Activated T-cell treated with anti-CD3 and anti-CD28 coated beads, Interleukin-2, amount 50 U/mL, for 4 hours (primary cell): ENCODE measurements around the gene JAM2. TPM values are rescaled to one million over a fixed set of nuclear protein-coding genes. Genes with fewer than 3 reads are reported as not detected.
A peak's percentile ranks its signal among the peaks of the same experiment; 100 is the strongest.
"Not testable (repeated sequence)": the region's sequence is repeated elsewhere in the genome, so short reads cannot be mapped to it uniquely, and the experiment has no call there.

Source experiments
- ATAC-seq, 2 donors: fragments of 200-7000 bp; cut with Tn5 transposase; one replicate each; pipeline ENCODE4 v1.10.0; 2021
- DNase-seq: peaks from one replicate; pipeline ENCODE4 v3.0.0-alpha.2; 2020
- H3K27me3 Mint-ChIP-seq: one replicate; pipeline ENCODE4 v1.8.0; 2021; ENCODE audit warnings: low read depth, mixed read lengths
- H3K36me3 Mint-ChIP-seq: one replicate; pipeline ENCODE4 v1.8.0; 2022; ENCODE audit warnings: mixed read lengths; ENCODE audit not compliant: insufficient read depth
- H3K4me1 Mint-ChIP-seq: one replicate; pipeline ENCODE4 v1.8.0; 2021; ENCODE audit warnings: low read depth, mixed read lengths
- H3K4me3 Mint-ChIP-seq: one replicate; pipeline ENCODE4 v1.8.0; 2021; ENCODE audit warnings: mild to moderate bottlenecking, moderate library complexity, mixed read lengths
- H3K9me3 Mint-ChIP-seq: one replicate; pipeline ENCODE4 v1.8.0; 2021; ENCODE audit warnings: mixed read lengths
- total RNA-seq, 3 donors: library from RNA; stranded (reverse); gene quantifications; one replicate each; pipeline ENCODE4 v1.2.1, GENCODE V29; 2021

The JAM2 gene, protein sequence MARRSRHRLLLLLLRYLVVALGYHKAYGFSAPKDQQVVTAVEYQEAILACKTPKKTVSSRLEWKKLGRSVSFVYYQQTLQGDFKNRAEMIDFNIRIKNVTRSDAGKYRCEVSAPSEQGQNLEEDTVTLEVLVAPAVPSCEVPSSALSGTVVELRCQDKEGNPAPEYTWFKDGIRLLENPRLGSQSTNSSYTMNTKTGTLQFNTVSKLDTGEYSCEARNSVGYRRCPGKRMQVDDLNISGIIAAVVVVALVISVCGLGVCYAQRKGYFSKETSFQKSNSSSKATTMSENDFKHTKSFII
- under 1 TPM; 0.13 to 0.46 (median 0.29) TPM for total RNA-seq

GRCh38 chr21:25638660-25639550 is at the start of gene JAM2:
Gene JAM2, plus strand, starts transcription at chr21:25639258. Its CDS starts 564 bp downstream, at chr21:25639822.
- peaks cover 29% of the 10 kb centered on the region for H3K27me3 Mint-ChIP-seq
- ATAC-seq (peak; percentile 62), DNase-seq (peak; percentile 34)
- no peaks in the 10 kb centered on the region for H3K9me3 Mint-ChIP-seq
- no peaks in the 10 kb centered on the region for H3K36me3 Mint-ChIP-seq
- H3K4me3 Mint-ChIP-seq, result peak within 1 kb of the TSS; percentile 74
- peaks cover 22% of the 10 kb centered on the region for H3K4me1 Mint-ChIP-seq

GRCh38 chr21:25589887-25590286 is 49.2 kb upstream of the JAM2 start:
- peaks cover 61% of the 10 kb centered on the region for H3K36me3 Mint-ChIP-seq
- H3K4me1 Mint-ChIP-seq, result peaks cover 21% of the 10 kb centered on the region
- no peak overlapping the region for H3K4me3 Mint-ChIP-seq
- DNase-seq (no peak), ATAC-seq (no peak)
- no peaks in the 10 kb centered on the region for H3K27me3 Mint-ChIP-seq
- H3K9me3 Mint-ChIP-seq, result no peaks in the 10 kb centered on the region

- Mint-ChIP-seq H3K4me3 (peak within 1 kb of the TSS; percentile 96), H3K27me3 (no peaks in the 10 kb centered on the region), H3K4me1 (peaks cover 39% of the 10 kb centered on the region)
Measured at GRCh38 chr21:25607151-25608043, 31.7 kb upstream of the JAM2 start, which contains the start of gene MRPL39. Gene MRPL39, minus strand, starts transcription at chr21:25607481. Its CDS starts 6 bp downstream, at chr21:25607475.

GRCh38 chr21:25608044-25608737 is 30.9 kb upstream of the JAM2 start:
- peaks cover 35% of the 10 kb centered on the region for H3K4me1 Mint-ChIP-seq
- DNase-seq (peak; percentile 76), ATAC-seq (peak; percentile 71 to 78)
- H3K27me3 Mint-ChIP-seq, result no peaks in the 10 kb centered on the region
- peak overlapping the region; percentile 96 for H3K4me3 Mint-ChIP-seq
- no peaks in the 10 kb centered on the region for H3K9me3 Mint-ChIP-seq
- peaks cover 11% of the 10 kb centered on the region for H3K36me3 Mint-ChIP-seq

More at GRCh38 chr21:25607151-25608043, 31.7 kb upstream of the JAM2 start, which contains the start of gene MRPL39:
- Mint-ChIP-seq H3K9me3 (no peaks in the 10 kb centered on the region), H3K36me3 (peaks cover 15% of the 10 kb centered on the region)
- peak; percentile 82 for DNase-seq
- ATAC-seq, result peak; percentile 94 to 95

- DNase-seq (no peak), ATAC-seq (no peak)
- H3K9me3 Mint-ChIP-seq, result no peaks in the 10 kb centered on the region
- H3K4me1 Mint-ChIP-seq, result no peaks in the 10 kb centered on the region
- no peak overlapping the region for H3K4me3 Mint-ChIP-seq
- no peaks in the 10 kb centered on the region for H3K36me3 Mint-ChIP-seq
- H3K27me3 Mint-ChIP-seq, result no peaks in the 10 kb centered on the region
Measured at GRCh38 chr21:25614441-25614840, 24.6 kb upstream of the JAM2 start.

- DNase-seq (no peak), ATAC-seq (no peak)
- no peaks in the 10 kb centered on the region for H3K9me3 Mint-ChIP-seq
- H3K4me3 Mint-ChIP-seq, result no peak overlapping the region
- H3K27me3 Mint-ChIP-seq, result no peaks in the 10 kb centered on the region
- H3K4me1 Mint-ChIP-seq, result no peaks in the 10 kb centered on the region
- no peaks in the 10 kb centered on the region for H3K36me3 Mint-ChIP-seq
Measured at GRCh38 chr21:25615880-25616279, 23.2 kb upstream of the JAM2 start.

DNA sequence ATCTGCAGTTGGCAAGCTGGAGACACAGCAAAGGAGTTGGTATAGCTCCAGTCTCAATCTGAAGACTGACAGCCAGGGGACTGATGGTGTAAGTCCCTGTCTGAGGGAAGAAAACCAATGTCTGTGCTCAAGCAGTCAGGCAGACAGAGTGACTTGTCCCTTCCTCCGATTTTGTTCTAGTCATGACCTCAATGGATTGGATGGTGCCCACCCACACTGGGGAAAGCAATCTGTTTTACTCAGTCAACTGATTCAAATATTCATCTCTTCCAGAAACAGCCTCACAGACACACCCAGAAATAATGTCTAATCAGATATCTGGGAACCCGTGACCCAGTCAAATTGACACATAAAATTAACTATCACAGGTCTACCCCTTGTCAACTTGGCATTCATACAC is 19.9 kb upstream of the JAM2 start:
- no peaks in the 10 kb centered on the region for H3K36me3 Mint-ChIP-seq

GRCh38 chr21:25624511-25624910 is 14.5 kb upstream of the JAM2 start:
- Mint-ChIP-seq H3K4me3 (no peak overlapping the region), H3K9me3 (no peaks in the 10 kb centered on the region), H3K4me1 (no peaks in the 10 kb centered on the region), H3K36me3 (no peaks in the 10 kb centered on the region), H3K27me3 (no peaks in the 10 kb centered on the region)
- DNase-seq, result no peak
- ATAC-seq, result no peak

More for the DNA sequence above, 19.9 kb upstream of the JAM2 start:
- ATAC-seq (no peak), DNase-seq (no peak)
- no peak overlapping the region for H3K4me3 Mint-ChIP-seq
- H3K4me1 Mint-ChIP-seq, result no peaks in the 10 kb centered on the region
- H3K27me3 Mint-ChIP-seq, result no peaks in the 10 kb centered on the region
- H3K9me3 Mint-ChIP-seq, result no peaks in the 10 kb centered on the region

- Mint-ChIP-seq H3K36me3 (no peaks in the 10 kb centered on the region), H3K9me3 (no peaks in the 10 kb centered on the region), H3K27me3 (peaks cover under 1% of the 10 kb centered on the region), H3K4me3 (no peak overlapping the region), H3K4me1 (no peaks in the 10 kb centered on the region)
- ATAC-seq, result no peak
- DNase-seq, result no peak
Measured at GRCh38 chr21:25625036-25625435, 14.0 kb upstream of the JAM2 start.

DNA sequence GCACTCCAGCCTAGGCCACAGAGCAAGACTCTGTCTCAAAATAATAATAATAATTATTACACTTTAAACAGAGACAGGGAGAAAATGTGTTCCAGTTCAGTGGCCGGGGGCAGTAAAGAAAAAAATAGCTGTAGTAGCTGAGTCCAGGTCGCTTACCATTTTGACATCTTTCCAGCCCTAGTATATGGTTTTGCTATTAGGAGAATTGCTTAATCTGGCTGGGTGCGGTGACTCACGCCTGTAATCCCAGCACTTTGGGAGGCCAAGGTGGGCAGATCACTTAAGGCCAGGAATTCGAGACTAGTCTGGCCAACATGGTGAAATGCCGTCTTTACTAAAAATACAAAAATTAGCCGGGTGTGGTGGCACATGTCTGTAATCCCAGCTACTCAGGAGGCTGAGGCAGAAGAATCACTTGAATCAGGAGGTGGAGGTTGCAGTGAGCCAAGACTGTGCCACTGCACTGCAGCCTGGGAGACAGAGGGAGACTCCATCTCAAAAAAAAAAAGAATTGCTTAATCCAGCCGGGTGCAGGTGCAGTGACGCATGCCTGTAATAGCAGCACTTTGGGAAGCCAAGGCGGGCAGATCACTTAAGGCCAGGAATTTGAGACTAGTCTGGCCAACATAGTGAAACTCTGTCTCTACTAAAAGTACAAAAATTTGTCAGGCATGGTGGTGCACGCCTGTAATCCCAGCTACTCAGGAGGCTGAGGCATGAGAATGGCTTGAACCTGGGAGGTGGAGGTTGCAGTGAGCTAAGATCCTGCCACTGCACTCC is 13.1 kb upstream of the JAM2 start:
- not testable (repeated sequence) for H3K27me3 Mint-ChIP-seq, DNase-seq, H3K36me3 Mint-ChIP-seq, H3K4me3 Mint-ChIP-seq, ATAC-seq, H3K9me3 Mint-ChIP-seq, H3K4me1 Mint-ChIP-seq

- no peak overlapping the region for H3K4me3 Mint-ChIP-seq
- no peak for ATAC-seq
- no peaks in the 10 kb centered on the region for H3K36me3 Mint-ChIP-seq
- H3K27me3 Mint-ChIP-seq, result peaks cover 3% of the 10 kb centered on the region
- DNase-seq, result no peak
- H3K9me3 Mint-ChIP-seq, result no peaks in the 10 kb centered on the region
- no peaks in the 10 kb centered on the region for H3K4me1 Mint-ChIP-seq
Measured at GRCh38 chr21:25626757-25627156, 12.3 kb upstream of the JAM2 start.

DNA sequence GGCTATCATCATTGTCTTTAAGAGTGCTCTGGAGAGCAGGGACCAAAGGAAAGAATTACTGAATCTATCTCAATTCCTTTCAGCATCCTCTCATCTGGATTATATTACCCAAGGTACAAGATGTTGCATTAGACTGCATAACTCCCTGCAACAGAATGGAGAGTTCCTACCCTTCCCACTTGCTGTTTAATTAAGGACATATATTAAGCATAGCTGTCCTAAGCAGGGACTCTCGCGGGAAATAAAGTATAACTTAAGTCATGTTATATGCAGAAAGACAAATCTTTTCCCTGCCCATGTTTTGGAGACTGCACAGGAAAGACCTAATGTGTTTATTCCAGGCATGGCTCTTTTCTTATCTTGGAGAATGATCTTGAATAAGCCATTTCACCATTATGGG is 6.8 kb upstream of the JAM2 start:
- ATAC-seq (no peak), DNase-seq (no peak)
- H3K27me3 Mint-ChIP-seq, result peaks cover 9% of the 10 kb centered on the region
- H3K4me1 Mint-ChIP-seq, result peaks cover 4% of the 10 kb centered on the region
- no peak overlapping the region for H3K4me3 Mint-ChIP-seq
- no peaks in the 10 kb centered on the region for H3K36me3 Mint-ChIP-seq
- no peaks in the 10 kb centered on the region for H3K9me3 Mint-ChIP-seq

- Mint-ChIP-seq H3K4me1 (peaks cover 17% of the 10 kb centered on the region), H3K27me3 (peaks cover 21% of the 10 kb centered on the region), H3K4me3 (no peak overlapping the region), H3K36me3 (no peaks in the 10 kb centered on the region), H3K9me3 (no peaks in the 10 kb centered on the region)
- DNase-seq (no peak), ATAC-seq (no peak)
Measured at GRCh38 chr21:25635310-25635709, 3.7 kb upstream of the JAM2 start.
